GM21447 (cell line): ENCODE data around the gene CNOT6L.
"Not testable (repeated sequence)": the region's sequence is repeated elsewhere in the genome, so short reads cannot be mapped to it uniquely, and the experiment has no call there.

ENCODE experiments used
- ATAC-seq: cut with Tn5 transposase; IDR thresholded peaks from one replicate; pipeline ENCODE4 v1.9.1; 2021; ENCODE audit not compliant: unreplicated experiment

Gene CNOT6L

GRCh38 chr4:77783895-77784294, 35.3 kb downstream of the CNOT6L start:
- no peak for ATAC-seq

GRCh38 chr4:77782102-77782835, 36.9 kb downstream of the CNOT6L start:
- no peak for ATAC-seq

DNA sequence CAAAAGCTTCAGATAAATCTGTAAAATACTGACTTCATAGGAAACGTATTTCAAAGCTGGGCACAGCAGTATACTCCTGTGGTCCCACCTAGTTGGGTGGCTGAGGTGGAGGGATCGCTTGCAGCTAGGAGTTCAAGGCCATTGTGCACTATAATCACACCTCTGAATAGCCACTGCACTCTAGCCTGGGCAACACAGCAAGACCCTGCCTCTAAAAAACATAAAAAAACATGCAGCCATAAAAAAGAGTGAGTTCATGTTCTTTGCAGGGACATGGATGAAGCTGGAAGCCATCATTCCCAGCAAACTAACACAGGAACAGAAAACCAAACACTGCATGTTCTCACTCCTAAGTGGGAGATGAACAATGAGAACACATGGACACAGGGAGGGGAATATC, 38.4 kb downstream of the CNOT6L start:
- not testable (repeated sequence) for ATAC-seq

DNA sequence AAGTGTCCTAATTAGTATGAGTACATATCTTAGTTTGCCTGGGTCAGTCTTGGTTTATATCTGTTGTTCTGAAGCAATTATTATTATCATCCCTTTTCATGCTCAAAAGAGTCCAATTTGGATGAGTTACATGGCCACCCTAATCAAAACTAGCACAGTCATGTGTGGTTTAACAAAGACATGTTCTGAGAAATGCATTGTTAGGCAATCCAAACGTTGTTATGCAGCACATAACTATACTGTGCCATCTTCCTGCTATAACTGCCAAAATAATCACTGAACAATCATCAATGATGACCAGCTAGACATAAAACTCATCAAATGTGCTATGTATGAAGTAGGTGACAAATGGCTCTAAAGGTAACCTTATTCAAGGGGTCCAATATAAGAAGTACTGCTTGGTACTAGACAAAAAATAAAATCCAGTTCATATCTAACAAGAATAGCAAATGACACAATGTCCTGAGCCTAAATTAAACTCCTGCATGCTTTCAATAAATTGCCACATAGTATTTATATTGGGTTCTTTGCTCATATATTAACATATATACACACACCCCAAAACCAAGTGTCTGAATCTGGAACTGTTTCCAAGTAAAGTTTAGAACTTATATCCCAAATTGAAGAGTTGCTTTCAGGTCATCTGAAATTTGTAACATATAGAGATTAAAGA, 41.9 kb downstream of the CNOT6L start:
- ATAC-seq, result no peak

DNA sequence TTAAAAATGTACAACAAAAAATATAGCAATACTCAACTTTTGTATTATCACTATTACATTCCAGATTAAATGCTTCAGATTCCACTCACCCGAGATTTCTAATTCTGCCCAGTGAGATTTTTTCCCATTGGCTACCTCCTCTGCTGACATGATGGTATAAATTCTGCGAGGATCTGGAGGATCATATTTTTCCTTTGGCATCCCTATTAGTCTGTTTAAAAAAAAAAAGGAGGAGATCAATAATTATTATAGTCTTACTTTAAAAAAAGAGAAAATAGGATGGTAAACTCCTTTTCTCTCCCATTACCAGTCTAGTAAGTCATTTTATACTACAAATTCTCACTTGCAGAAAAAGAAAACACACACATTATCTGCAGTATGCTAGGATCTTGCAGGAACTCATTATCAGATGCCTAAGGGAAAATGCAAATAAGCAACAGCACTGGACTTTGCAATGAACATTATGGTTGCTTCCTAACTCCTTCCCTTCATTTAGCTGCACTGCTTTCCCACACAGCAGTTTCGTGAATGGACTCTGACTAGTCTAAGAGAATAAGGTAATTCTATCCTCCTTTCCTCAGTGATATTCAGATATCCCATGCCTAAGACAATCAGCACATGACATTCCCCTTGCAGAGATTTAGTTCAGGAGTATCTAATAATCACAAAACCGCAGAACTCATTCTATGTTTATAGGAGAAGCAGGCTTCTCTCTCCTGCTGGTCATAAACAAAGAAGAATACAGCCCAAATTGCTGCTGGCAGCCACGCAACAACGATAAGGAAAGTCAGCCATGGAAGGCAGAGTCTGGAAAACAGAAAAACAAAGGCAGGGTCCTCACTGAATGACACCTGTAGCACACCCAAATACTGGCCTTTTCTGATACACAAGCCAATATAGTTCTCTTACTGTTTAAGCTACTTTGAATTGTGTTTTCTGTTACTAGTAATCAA, 42.7 kb downstream of the CNOT6L start:
- no peak for ATAC-seq

GRCh38 chr4:77773101-77773500, 46.1 kb downstream of the CNOT6L start:
- no peak for ATAC-seq

- no peak for ATAC-seq
These were observed 47.6 kb downstream of the CNOT6L start for GRCh38 chr4:77771566-77771965.

DNA sequence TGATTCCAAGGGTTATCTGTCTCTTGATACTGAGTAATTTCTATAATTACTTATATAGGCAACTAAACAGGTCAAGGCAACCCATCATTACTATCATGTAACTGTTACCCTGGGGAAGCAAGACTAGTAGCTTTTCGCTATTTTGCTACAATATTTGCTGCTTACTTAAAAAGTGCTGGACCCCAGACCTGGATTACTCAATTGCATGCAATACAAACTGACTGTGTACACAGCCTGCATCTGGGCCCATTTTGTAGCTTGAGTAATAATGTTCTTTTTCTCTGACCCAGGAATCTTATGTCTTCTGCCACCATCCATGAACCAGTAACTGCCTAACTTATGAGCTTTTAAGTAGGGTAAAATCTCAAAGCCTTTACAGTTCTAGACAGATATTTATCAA, 53.4 kb downstream of the CNOT6L start:
- ATAC-seq, result no peak

- ATAC-seq, result no peak
These were observed 56.6 kb downstream of the CNOT6L start for GRCh38 chr4:77762531-77762930.

DNA sequence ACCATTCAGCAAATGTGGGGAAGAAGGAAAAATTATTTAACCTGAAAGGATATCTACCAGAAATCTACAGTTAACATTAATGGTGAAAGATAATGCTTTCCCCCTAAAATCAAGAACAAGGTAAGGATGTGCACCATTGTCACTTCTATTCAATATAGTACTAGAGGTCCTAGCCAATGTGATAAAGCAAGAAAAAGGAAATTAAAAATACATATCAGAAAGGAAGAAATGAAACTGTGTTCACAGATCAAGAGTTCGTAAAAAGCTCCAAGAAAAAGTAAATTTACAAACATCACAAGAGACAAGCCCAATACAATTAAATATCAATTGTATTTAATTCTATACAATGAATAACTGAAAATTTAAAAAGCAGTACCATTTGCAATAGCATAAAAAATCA, 57.6 kb downstream of the CNOT6L start:
- no peak for ATAC-seq

DNA sequence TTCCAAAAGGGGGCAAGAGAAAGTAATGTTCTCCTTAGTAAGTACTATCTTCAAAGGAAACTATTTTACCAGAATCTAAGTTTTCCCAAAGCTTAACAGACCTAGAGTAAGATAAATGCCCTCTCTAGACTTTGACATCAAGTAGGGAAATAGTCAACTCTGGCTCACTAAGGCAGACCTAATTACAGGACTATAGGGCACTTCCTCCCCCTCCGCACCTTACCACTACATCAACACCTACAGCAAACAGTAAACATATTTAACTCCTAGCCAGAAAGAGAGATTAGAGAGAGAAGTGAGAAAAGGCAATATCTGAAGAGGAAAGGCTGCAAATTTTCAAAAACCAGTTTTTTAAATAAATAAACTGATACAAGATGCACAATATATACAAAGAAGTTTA, 60.4 kb downstream of the CNOT6L start:
- no peak for ATAC-seq

DNA sequence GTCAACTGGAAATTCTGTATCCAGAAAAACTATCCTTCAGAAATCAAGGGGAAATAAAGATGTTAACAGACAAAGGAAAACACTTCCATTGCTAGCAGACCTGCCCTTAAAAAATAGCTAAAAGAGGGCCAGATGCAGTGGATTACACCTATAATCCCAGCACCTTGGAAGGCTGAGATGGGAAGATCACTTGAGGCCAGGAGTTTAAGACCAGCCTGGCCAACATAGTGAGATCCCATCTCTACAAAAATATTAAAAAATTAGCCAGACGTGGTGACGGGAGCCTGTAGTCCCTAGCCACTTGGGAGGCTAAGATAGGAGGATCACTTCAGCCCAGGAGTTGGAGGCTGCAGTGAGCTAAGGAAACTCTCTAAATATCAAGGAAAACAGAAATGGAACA, 67.4 kb downstream of the CNOT6L start:
- ATAC-seq, result no peak

GRCh38 chr4:77745792-77746191, 73.4 kb downstream of the CNOT6L start:
- ATAC-seq, result no peak

DNA sequence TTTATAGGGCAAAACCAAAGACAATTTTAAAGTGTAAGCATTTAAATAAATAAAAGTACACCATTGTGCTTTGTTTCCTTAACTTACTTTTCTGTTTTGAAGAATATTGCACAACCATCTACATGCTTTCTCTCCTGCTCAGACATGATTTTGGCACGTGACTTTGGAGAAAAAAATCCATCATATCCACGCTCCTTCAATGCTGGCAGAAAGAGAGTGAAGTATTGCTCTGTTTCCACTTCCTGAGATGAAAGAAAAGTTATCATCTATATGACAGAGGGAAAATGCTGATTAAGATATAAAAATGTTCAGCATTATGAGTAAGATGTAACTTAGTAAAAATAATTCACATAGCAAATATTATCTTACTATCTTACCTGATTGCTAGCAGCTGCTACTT, 77.1 kb downstream of the CNOT6L start:
- no peak for ATAC-seq

DNA sequence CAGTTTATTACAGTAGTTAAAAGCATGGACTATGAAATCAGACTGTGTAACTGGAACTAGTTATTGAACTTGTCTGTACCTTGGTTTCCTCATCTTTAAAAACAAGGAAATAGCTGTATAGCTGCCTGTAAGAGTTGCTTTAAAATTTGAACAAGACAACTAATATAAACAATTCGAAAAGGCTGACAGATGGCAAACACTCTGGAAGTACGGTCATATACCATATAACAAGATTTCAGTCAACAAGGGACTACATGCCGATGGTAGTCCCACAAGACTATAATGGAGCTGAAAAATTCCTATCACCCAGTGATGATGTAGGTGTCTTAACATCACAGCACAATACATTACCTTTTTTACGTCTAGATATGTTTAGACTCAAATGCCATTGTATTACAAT, 78.7 kb downstream of the CNOT6L start:
- ATAC-seq, result no peak

- peak; percentile 87 for ATAC-seq
These were observed 84.2 kb downstream of the CNOT6L start for GRCh38 chr4:77734928-77735327.

- no peak for ATAC-seq
These were observed 87.5 kb downstream of the CNOT6L start for GRCh38 chr4:77731656-77732055.

DNA sequence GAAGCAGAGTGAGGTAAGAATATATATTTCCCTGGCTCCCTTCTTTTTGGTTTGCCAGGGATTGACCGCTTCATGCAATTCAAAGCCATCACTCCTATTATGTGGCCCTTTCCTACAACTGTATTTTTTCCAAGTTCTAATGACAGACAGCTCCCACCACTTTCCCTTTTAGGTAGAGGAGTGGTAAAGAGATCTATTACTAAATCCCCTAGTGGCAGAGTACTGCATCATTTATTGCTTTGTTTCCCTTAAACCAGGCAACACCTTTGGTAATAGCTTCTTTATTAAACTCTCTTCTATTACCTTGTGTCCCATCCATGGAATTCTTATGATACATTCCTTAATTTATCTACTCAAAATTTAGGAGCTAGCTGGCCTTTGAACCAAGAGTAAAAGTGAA, 90.7 kb downstream of the CNOT6L start:
- no peak for ATAC-seq

DNA sequence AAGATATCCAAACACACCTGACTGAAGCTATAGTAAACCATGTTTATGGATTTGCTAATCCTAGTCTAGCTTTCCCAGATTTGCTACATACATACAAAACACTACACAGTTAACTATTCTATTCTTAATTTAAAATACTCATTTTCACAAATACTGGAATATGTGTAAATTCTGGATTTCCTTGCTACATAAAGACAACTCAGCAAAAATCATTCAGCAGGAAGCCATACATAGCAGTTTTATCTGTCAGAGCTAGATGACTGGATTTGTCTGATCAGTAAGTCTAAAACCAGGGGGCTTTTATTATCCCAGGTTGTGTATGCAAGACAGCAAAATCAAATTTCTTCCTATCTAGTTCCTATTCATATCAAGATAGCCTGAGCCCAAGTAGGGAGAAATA, 98.1 kb downstream of the CNOT6L start:
- ATAC-seq, result no peak

- not testable (repeated sequence) for ATAC-seq
These were observed 100.7 kb downstream of the CNOT6L start for GRCh38 chr4:77718500-77718899.

DNA sequence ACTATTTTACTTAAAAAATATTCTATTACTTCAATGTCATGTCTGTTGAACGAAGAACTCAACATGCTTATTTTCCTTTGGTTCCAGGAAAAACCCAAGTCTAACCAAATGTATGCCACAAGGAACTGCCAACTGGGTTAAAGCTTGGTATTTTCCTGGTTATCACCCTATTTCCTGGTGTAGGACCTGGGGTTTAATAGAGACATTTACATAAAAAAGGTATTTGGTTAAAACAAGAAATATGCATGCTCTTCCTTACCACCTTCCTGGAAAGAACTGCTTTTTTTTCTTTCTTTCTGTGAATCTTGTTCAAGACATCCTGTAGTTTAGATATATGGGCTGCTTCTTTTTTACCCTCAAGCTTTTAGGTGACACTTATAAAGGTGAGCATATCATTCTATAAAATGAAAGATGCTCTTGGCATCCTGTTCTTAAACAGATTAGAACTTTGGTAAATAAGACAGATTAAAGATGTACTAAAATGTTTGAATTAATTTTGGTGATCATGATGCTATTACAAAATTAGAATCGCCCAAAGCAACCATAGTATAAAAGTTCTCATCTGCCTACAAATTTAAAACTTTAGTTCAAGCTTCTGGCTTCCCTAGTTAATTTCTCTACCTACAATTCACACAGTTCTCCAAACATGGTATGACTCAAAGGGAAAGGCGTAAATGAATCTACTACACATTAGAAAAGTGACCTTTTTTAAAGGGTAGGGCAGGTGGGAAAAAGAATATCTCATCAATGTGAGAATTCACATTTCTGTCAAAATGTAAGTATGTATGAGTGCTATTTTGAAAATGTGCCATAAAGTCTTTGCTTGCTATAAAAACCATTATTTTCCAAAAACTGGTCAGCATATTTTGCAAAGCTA, 103.5 kb downstream of the CNOT6L start:
- ATAC-seq, result no peak
